Tibial nerve (tissue), 4 donors: ENCODE results near the gene SLC38A11. TPM values are rescaled to one million over a fixed set of nuclear protein-coding genes. Genes with fewer than 3 reads are reported as not detected.

Source experiments
- DNase-seq, 2 donors: peaks; one replicate each; pipeline ENCODE4 v3.0.0-alpha.2; 2019; ENCODE audit warnings: low spot score in 2 of 2
- H3K27ac ChIP-seq, 4 donors: fragments of 200-600 bp; sonication (generic) in 3 of 4; one replicate each; pipeline ENCODE4 v1.5.1; 2017 to 2019; ENCODE audit warnings: mild to moderate bottlenecking in 1 of 4
- H3K27me3 ChIP-seq, 2 donors: fragments of 200-600 bp; sonication (generic) in 1 of 2; one replicate each; pipeline versions ENCODE4 v1.5.1 to v1.6.0; 2017 to 2019
- H3K36me3 ChIP-seq, 3 donors: fragments of 200-600 bp; sonication (generic); one replicate each; pipeline ENCODE4 v1.5.1; 2018 to 2019
- H3K4me1 ChIP-seq, 4 donors: fragments of 200-600 bp; sonication (generic) in 3 of 4; one replicate each; pipeline ENCODE4 v1.5.1; 2017 to 2019
- H3K4me3 ChIP-seq, 4 donors: fragments of 200-600 bp; sonication (generic) in 3 of 4; one replicate each; pipeline ENCODE4 v1.5.1; 2017 to 2019; ENCODE audit warnings: mild to moderate bottlenecking in 1 of 4, moderate library complexity in 1 of 4
- H3K9me3 ChIP-seq, 4 donors: fragments of 200-600 bp; sonication (generic) in 3 of 4; one replicate each; pipeline ENCODE4 v1.5.1; 2017 to 2019
- CTCF ChIP-seq, 5 experiments: fragments of 200-600 bp in 3 of 5; fragments of 450-650 bp in 2 of 5; sonication (generic) in 3 of 5; IDR thresholded peaks; one replicate each; pipeline ENCODE4 v1.5.1; 2016 to 2019; ENCODE audit warnings: antibody characterized with exemption in 5 of 5, mild to moderate bottlenecking in 3 of 5, moderate library complexity in 2 of 5
- EP300 ChIP-seq, 2 donors: sonication (generic); formaldehyde crosslinking; IDR thresholded peaks; one replicate each; pipeline ENCODE4 v1.6.1; 2017; ENCODE audit warnings: antibody characterized with exemption in 2 of 2, mild to moderate bottlenecking in 1 of 2
- POLR2A ChIP-seq, 2 donors: fragments of 450-650 bp; IDR thresholded peaks; one replicate each; pipeline ENCODE4 v1.6.1; 2017; ENCODE audit warnings: antibody characterized with exemption in 2 of 2, mild to moderate bottlenecking in 2 of 2, moderate library complexity in 2 of 2
- WGBS, 2 donors: methylation state at CpG; one replicate each; pipeline ENCODE4 v1.1.5; 2018; 5-methylcytosine and 5-hydroxymethylcytosine counted together
- total RNA-seq, 4 donors: library from RNA; depleted of rRNA; stranded (reverse); fragments of >200 nt; gene quantifications; one replicate each; pipeline ENCODE4 v1.1.0, GENCODE V29; 2016

The SLC38A11 gene
- total RNA-seq, 4 donors from 2014 or later: 1.5 to 4.3 (median 4.2) TPM; not detected in 1

- DNase-seq: no peak
- H3K9me3 ChIP-seq: no peaks in the 10 kb centered on the region
- TF ChIP-seq EP300 (IDR thresholded peaks at IDR 0.05) (peak in 1 of 2 donors; percentile 31), POLR2A (IDR thresholded peaks at IDR 0.05) (no peak), CTCF (IDR thresholded peaks at IDR 0.05) (no peak)
- H3K27ac ChIP-seq: peak overlapping the region in 2 of 4 donors; percentile 29 to 37
- H3K36me3 ChIP-seq: no peaks in the 10 kb centered on the region
- no peaks in the 10 kb centered on the region for H3K27me3 ChIP-seq
- WGBS, 2 donors: 15 to 23% methylated on average over 4 of the region's 4 CpGs
- no peak overlapping the region for H3K4me3 ChIP-seq
- peaks cover 0 to 15% (median 0%) of the 10 kb centered on the region in 4 donors for H3K4me1 ChIP-seq
Observed at GRCh38 chr2:164890544-164890943, 64.8 kb downstream of the SLC38A11 start.

GRCh38 chr2:164888592-164888991, 66.7 kb downstream of the SLC38A11 start:
- no peak for DNase-seq
- TF ChIP-seq POLR2A (IDR thresholded peaks at IDR 0.05) (no peak), EP300 (IDR thresholded peaks at IDR 0.05) (no peak), CTCF (IDR thresholded peaks at IDR 0.05) (no peak)
- Histone ChIP-seq H3K36me3 (no peaks in the 10 kb centered on the region), H3K4me1 (peaks cover 0 to 15% (median 0%) of the 10 kb centered on the region in 4 donors), H3K27ac (no peak overlapping the region), H3K27me3 (no peaks in the 10 kb centered on the region), H3K4me3 (no peak overlapping the region), H3K9me3 (no peaks in the 10 kb centered on the region)
- 90 to 91% methylated on average over 3 of the region's 3 CpGs for WGBS, 2 donors

- Histone ChIP-seq H3K27me3 (no peaks in the 10 kb centered on the region), H3K4me3 (no peak overlapping the region), H3K36me3 (no peaks in the 10 kb centered on the region), H3K4me1 (peaks cover 0 to 18% (median 0%) of the 10 kb centered on the region in 4 donors), H3K27ac (no peak overlapping the region), H3K9me3 (no peaks in the 10 kb centered on the region)
- TF ChIP-seq CTCF (IDR thresholded peaks at IDR 0.05): no peak
- no peak for TF ChIP-seq EP300 (IDR thresholded peaks at IDR 0.05)
- DNase-seq: no peak
- WGBS, 2 donors: 72 to 75% methylated on average over 4 of the region's 4 CpGs
Observed at GRCh38 chr2:164887434-164888144, 67.7 kb downstream of the SLC38A11 start.

- DNase-seq: no peak
- Histone ChIP-seq H3K4me3 (no peak overlapping the region), H3K27ac (peak overlapping the region in 2 of 4 donors; percentile 9 to 36), H3K36me3 (no peaks in the 10 kb centered on the region), H3K27me3 (no peaks in the 10 kb centered on the region), H3K9me3 (no peaks in the 10 kb centered on the region), H3K4me1 (peaks cover 0 to 36% (median 0%) of the 10 kb centered on the region in 4 donors)
- TF ChIP-seq EP300 (IDR thresholded peaks at IDR 0.05): no peak
- no peak for TF ChIP-seq CTCF (IDR thresholded peaks at IDR 0.05)
- TF ChIP-seq POLR2A (IDR thresholded peaks at IDR 0.05): no peak
- 66 to 68% methylated on average over 9 of the region's 9 CpGs for WGBS, 2 donors
Observed at GRCh38 chr2:164882276-164882675, 73.0 kb downstream of the SLC38A11 start.

- no peak overlapping the region for H3K4me3 ChIP-seq
- no peaks in the 10 kb centered on the region for H3K9me3 ChIP-seq
- TF ChIP-seq POLR2A (IDR thresholded peaks at IDR 0.05) (no peak), CTCF (IDR thresholded peaks at IDR 0.05) (no peak), EP300 (IDR thresholded peaks at IDR 0.05) (no peak)
- DNase-seq: no peak
- no peaks in the 10 kb centered on the region for H3K36me3 ChIP-seq
- H3K27ac ChIP-seq: peak overlapping the region in 1 of 4 donors; percentile 36
- no peaks in the 10 kb centered on the region for H3K27me3 ChIP-seq
- 89 to 94% methylated on average over 1 of the region's 1 CpG for WGBS, 2 donors
- H3K4me1 ChIP-seq: peaks cover 0 to 37% (median 0%) of the 10 kb centered on the region in 4 donors
Observed at GRCh38 chr2:164881524-164881923, 73.8 kb downstream of the SLC38A11 start.
